DOHH2 (cell line): ENCODE results near the gene TMTC2.

ENCODE experiments used
- H3F3A ChIP-seq: fragments of 200-600 bp; sonication (generic), shearing (Covaris generic); 2 replicates; pipeline ENCODE4 v1.6.0; 2016; ENCODE audit warnings: antibody characterized with exemption, mild to moderate bottlenecking; ENCODE audit not compliant: control insufficient read depth, insufficient read depth
- H3K27ac ChIP-seq: fragments of 200-600 bp; sonication (generic); 2 replicates; pipeline ENCODE4 v1.5.1; 2014; ENCODE audit warnings: low read depth, mild to moderate bottlenecking, low read length, moderate library complexity
- H3K27me3 ChIP-seq: fragments of 200-600 bp; sonication (generic); 2 replicates; pipeline ENCODE4 v1.6.1; 2014; ENCODE audit warnings: mild to moderate bottlenecking, low read length, mixed read lengths; ENCODE audit not compliant: control insufficient read depth
- H3K36me3 ChIP-seq: fragments of 200-600 bp; sonication (generic); 2 replicates; pipeline ENCODE4 v1.6.1; 2014; ENCODE audit warnings: mild to moderate bottlenecking, low read length, moderate library complexity, mixed read lengths; ENCODE audit not compliant: control insufficient read depth
- H3K4me1 ChIP-seq: fragments of 200-600 bp; sonication (generic); 2 replicates; pipeline ENCODE4 v1.6.1; 2014; ENCODE audit warnings: mild to moderate bottlenecking, low read length, mixed read lengths; ENCODE audit not compliant: control insufficient read depth
- H3K4me2 ChIP-seq: fragments of 200-600 bp; sonication (generic); 2 replicates; pipeline ENCODE4 v1.6.0; 2014; ENCODE audit warnings: mild to moderate bottlenecking, low read length, moderate library complexity
- H3K4me3 ChIP-seq: fragments of 200-600 bp; sonication (generic); 2 replicates; pipeline ENCODE4 v1.5.1; 2014; ENCODE audit warnings: mild to moderate bottlenecking, low read length, mixed read lengths
- H3K79me2 ChIP-seq: fragments of 200-600 bp; sonication (generic); 2 replicates; pipeline ENCODE4 v1.6.1; 2014; ENCODE audit warnings: mild to moderate bottlenecking, low read length, mixed read lengths; ENCODE audit not compliant: control insufficient read depth
- H3K9me2 ChIP-seq: fragments of 200-600 bp; sonication (generic); replicated peaks from 2 replicates; pipeline ENCODE4 v1.6.1; 2014; ENCODE audit warnings: mild to moderate bottlenecking, low read length, mixed read lengths; ENCODE audit not compliant: control insufficient read depth
- H3K9me3 ChIP-seq: fragments of 200-600 bp; sonication (generic); 2 replicates; pipeline ENCODE4 v1.6.1; 2014; ENCODE audit warnings: antibody characterized with exemption, low read length, mixed read lengths; ENCODE audit not compliant: control insufficient read depth, insufficient read depth
- H4K20me1 ChIP-seq: fragments of 200-600 bp; sonication (generic); 2 replicates; pipeline ENCODE4 v1.6.0; 2014; ENCODE audit warnings: low read depth, mild to moderate bottlenecking, antibody characterized with exemption, low read length, moderate library complexity; ENCODE audit not compliant: control insufficient read depth, insufficient read depth
- CTCF ChIP-seq: fragments of 200-600 bp; sonication (generic); IDR thresholded peaks from one replicate; pipeline ENCODE4 v1.5.1; 2014; ENCODE audit warnings: antibody characterized with exemption, mild to moderate bottlenecking, low read depth, low read length; ENCODE audit not compliant: poor library complexity, severe bottlenecking
- EZH2phosphoT487 ChIP-seq: fragments of 200-600 bp; sonication (generic); IDR thresholded peaks from 2 replicates; pipeline ENCODE4 v1.6.1; 2017; ENCODE audit warnings: borderline replicate concordance, mild to moderate bottlenecking, antibody characterized with exemption, low read length, moderate library complexity, mixed read lengths

The TMTC2 gene

GRCh38 chr12:82695531-82695930 lies 8.8 kb downstream of the TMTC2 start:
- Histone ChIP-seq H3K27ac (no peak overlapping the region), H3K27me3 (no peaks in the 10 kb centered on the region), H3F3A (no peaks in the 10 kb centered on the region), H4K20me1 (no peaks in the 10 kb centered on the region), H3K9me2 (no peaks in the 10 kb centered on the region), H3K4me2 (no peak overlapping the region), H3K79me2 (no peaks in the 10 kb centered on the region), H3K4me3 (no peak overlapping the region), H3K9me3 (no peaks in the 10 kb centered on the region), H3K4me1 (no peaks in the 10 kb centered on the region), H3K36me3 (no peaks in the 10 kb centered on the region)
- no peak for TF ChIP-seq CTCF
- TF ChIP-seq EZH2phosphoT487 = no peak

- Histone ChIP-seq H3K27ac (no peak overlapping the region), H3K36me3 (no peaks in the 10 kb centered on the region), H3K4me2 (no peak overlapping the region), H3K4me3 (no peak overlapping the region), H3F3A (no peaks in the 10 kb centered on the region), H3K4me1 (no peaks in the 10 kb centered on the region), H3K9me3 (no peaks in the 10 kb centered on the region), H4K20me1 (no peaks in the 10 kb centered on the region), H3K79me2 (no peaks in the 10 kb centered on the region), H3K27me3 (no peaks in the 10 kb centered on the region), H3K9me2 (no peaks in the 10 kb centered on the region)
- no peak for TF ChIP-seq EZH2phosphoT487
- TF ChIP-seq CTCF = no peak
Observed at GRCh38 chr12:82696543-82696942, 9.8 kb downstream of the TMTC2 start.

DNA sequence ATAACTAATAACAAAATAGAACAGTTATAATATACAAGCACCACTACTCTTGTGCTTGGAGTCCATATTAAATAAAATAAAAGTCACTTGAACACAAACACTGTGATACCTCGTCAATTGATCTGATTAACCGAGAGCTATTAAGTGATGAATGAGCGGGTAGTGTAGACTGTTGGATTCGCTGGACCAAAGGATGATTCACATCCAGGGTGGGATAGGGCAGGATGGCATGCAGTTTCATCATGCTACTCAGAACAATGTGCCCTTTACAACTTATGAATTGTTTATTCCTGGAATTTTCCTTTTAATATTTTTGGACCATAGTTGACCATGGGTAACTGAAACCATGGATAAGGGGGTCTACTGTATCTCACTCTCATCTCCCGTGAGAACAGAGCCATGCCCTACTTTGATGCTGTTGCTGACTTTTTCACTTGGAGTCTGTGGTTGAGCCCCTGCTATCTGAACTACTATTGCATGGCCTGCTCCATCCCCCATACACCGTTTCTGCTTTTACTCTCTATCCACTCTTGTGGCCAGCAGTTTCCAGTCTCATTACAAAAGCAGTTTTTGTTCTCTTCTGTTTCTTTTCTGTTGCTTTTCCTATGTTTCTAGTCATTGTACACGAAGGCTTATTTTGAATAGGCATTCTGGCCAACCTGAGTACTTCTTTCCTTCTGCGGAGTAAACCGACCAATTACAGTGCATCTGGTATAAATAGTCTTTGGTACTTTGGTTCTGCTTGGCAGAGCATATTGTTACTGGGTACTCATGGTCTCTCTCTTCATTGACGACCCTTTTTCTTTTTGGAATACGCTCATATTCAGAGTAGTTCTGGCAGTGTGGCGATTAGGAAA lies 12.2 kb downstream of the TMTC2 start:
- H3K4me1 ChIP-seq = no peaks in the 10 kb centered on the region
- TF ChIP-seq CTCF (no peak), EZH2phosphoT487 (no peak)
- H3K27ac ChIP-seq = no peak overlapping the region
- H3K9me3 ChIP-seq = no peaks in the 10 kb centered on the region
- no peaks in the 10 kb centered on the region for H3F3A ChIP-seq
- no peaks in the 10 kb centered on the region for H3K79me2 ChIP-seq
- no peaks in the 10 kb centered on the region for H3K9me2 ChIP-seq
- H4K20me1 ChIP-seq = no peaks in the 10 kb centered on the region
- no peak overlapping the region for H3K4me3 ChIP-seq
- H3K36me3 ChIP-seq = no peaks in the 10 kb centered on the region
- H3K4me2 ChIP-seq = no peak overlapping the region
- H3K27me3 ChIP-seq = no peaks in the 10 kb centered on the region
